ENCODE measurements around the gene INPP5A.
"Not testable (repeated sequence)": the region's sequence is repeated elsewhere in the genome, so short reads cannot be mapped to it uniquely, and the experiment has no call there.

GRCh38 chr10:132704815-132705064 is 167.2 kb downstream of the INPP5A start:
- TF ChIP-seq CTCF, POLR2AphosphoS5 (IDR thresholded peaks at IDR 0.05): not testable (repeated sequence)

Measured in upper lobe of left lung (tissue), 4 donors.